Natural killer cell (primary cell): ENCODE results near the gene PTMS. TPM values are rescaled to one million over a fixed set of nuclear protein-coding genes. Genes with fewer than 3 reads are reported as not detected.
A peak's percentile ranks its signal among the peaks of the same experiment; 100 is the strongest.
"Not testable (repeated sequence)": the region's sequence is repeated elsewhere in the genome, so short reads cannot be mapped to it uniquely, and the experiment has no call there.

Experiments
- ATAC-seq, 3 donors: fragments of 150-1000 bp in 2 of 3; fragments of 200-7000 bp in 1 of 3; cut with Tn5 transposase; 1 replicate in 1 of 3; 2 replicates in 2 of 3; pipeline ENCODE4 v1.10.0; 2021; ENCODE audit warnings: mild to moderate bottlenecking in 2 of 3, moderate library complexity in 2 of 3
- DNase-seq, 2 donors: peaks; one replicate each; pipeline versions ENCODE4 v3.0.0 to v3.0.0-alpha.2; 2013 to 2021; ENCODE audit warnings: mixed read lengths in 1 of 2
- H3K27ac ChIP-seq: one replicate; pipeline ENCODE4 v1.5.1; 2013; ENCODE audit warnings: mild to moderate bottlenecking, low read length
- H3K27me3 ChIP-seq: one replicate; pipeline ENCODE4 v1.6.1; 2013; ENCODE audit warnings: low read length; ENCODE audit not compliant: control insufficient read depth, insufficient read depth
- H3K36me3 ChIP-seq: one replicate; pipeline ENCODE4 v1.6.1; 2013; ENCODE audit warnings: low read length; ENCODE audit not compliant: control insufficient read depth, insufficient read depth
- H3K4me1 ChIP-seq: one replicate; pipeline ENCODE4 v1.6.1; 2013; ENCODE audit warnings: low read length; ENCODE audit not compliant: control insufficient read depth, insufficient read depth
- H3K4me3 ChIP-seq: one replicate; pipeline ENCODE4 v1.5.1; 2013; ENCODE audit warnings: low read length
- H3K9me3 ChIP-seq: one replicate; pipeline ENCODE4 v1.6.1; 2013; ENCODE audit warnings: low read length; ENCODE audit not compliant: control insufficient read depth, insufficient read depth
- H3K27ac Mint-ChIP-seq, 2 donors: one replicate each; pipeline ENCODE4 v1.8.0; 2022; ENCODE audit warnings: mild to moderate bottlenecking in 2 of 2, mixed read lengths in 2 of 2, moderate library complexity in 1 of 2
- H3K27me3 Mint-ChIP-seq, 2 donors: one replicate each; pipeline ENCODE4 v1.8.0; 2022; ENCODE audit warnings: low read depth in 2 of 2, mixed read lengths in 2 of 2
- H3K36me3 Mint-ChIP-seq: one replicate; pipeline ENCODE4 v1.8.0; 2022; ENCODE audit warnings: mixed read lengths
- H3K4me1 Mint-ChIP-seq, 2 donors: one replicate each; pipeline ENCODE4 v1.8.0; 2022; ENCODE audit warnings: mixed read lengths in 2 of 2
- H3K4me3 Mint-ChIP-seq: one replicate; pipeline ENCODE4 v1.8.0; 2022; ENCODE audit warnings: mild to moderate bottlenecking, moderate library complexity, mixed read lengths
- H3K9me3 Mint-ChIP-seq, 2 donors: one replicate each; pipeline ENCODE4 v1.8.0; 2022; ENCODE audit warnings: mixed read lengths in 2 of 2
- CTCF ChIP-seq: fragments of 200-600 bp; IDR thresholded peaks from one replicate; pipeline ENCODE4 v1.8.0; 2022; ENCODE audit warnings: antibody characterized with exemption
- WGBS: methylation state at CpG from one replicate; pipeline ENCODE4 v1.1.7; 2013; ENCODE audit warnings: missing lambda C conversion rate; ENCODE audit not compliant: insufficient coverage; 5-methylcytosine and 5-hydroxymethylcytosine counted together
- intact Hi-C: fragments of 100-400 bp; cut with micrococcal nuclease; formaldehyde crosslinking; loops from one replicate; pipeline ENCODE4 v1.14.2; 2022
- total RNA-seq, 4 donors: library from RNA; stranded (reverse); fragments of 120-200 nt in 1 of 4; gene quantifications; one replicate each; pipeline versions ENCODE4 v1.2.3 to v1.2.4, GENCODE V29; 2013 to 2022

The PTMS gene
- total RNA-seq, 3 donors from 2014 or later (not counting 1 experiment from before 2014, with no cell fraction given), result 2.3 to 33.2 (median 2.8) TPM

GRCh38 chr12:6735448-6736191 lies 30.5 kb upstream of the PTMS start:
- peak; percentile 70 to 78 (median 75) for ATAC-seq
- peak in 1 of 2 donors; percentile 60 for DNase-seq
- peak; percentile 27 for TF ChIP-seq CTCF
- Mint-ChIP-seq H3K27ac (peak overlapping the region in 1 of 2 donors; percentile 11), H3K9me3 (no peaks in the 10 kb centered on the region), H3K4me3 (no peak overlapping the region), H3K4me1 (peaks cover 5 to 10% of the 10 kb centered on the region in 2 donors), H3K36me3 (no peaks in the 10 kb centered on the region), H3K27me3 (no peaks in the 10 kb centered on the region)
- H3K4me3 ChIP-seq, result no peak overlapping the region
- H3K27me3 ChIP-seq, result no peaks in the 10 kb centered on the region
- 57% methylated on average over 8 of the region's 8 CpGs for WGBS
- H3K36me3 ChIP-seq, result peaks cover 21% of the 10 kb centered on the region
- no peaks in the 10 kb centered on the region for H3K4me1 ChIP-seq
- H3K9me3 ChIP-seq, result no peaks in the 10 kb centered on the region
- H3K27ac ChIP-seq, result no peak overlapping the region
- intact Hi-C loops, result no loop called here

GRCh38 chr12:6736754-6737153 lies 29.4 kb upstream of the PTMS start:
- DNase-seq (no peak), ATAC-seq (no peak)
- peaks cover 10% of the 10 kb centered on the region for H3K36me3 ChIP-seq
- intact Hi-C loops, result no loop called here
- H3K27me3 ChIP-seq, result no peaks in the 10 kb centered on the region
- Mint-ChIP-seq H3K9me3 (no peaks in the 10 kb centered on the region), H3K27ac (no peak overlapping the region), H3K36me3 (no peaks in the 10 kb centered on the region), H3K4me3 (no peak overlapping the region), H3K27me3 (no peaks in the 10 kb centered on the region), H3K4me1 (peaks cover 5 to 10% of the 10 kb centered on the region in 2 donors)
- H3K9me3 ChIP-seq, result no peaks in the 10 kb centered on the region
- no peak overlapping the region for H3K27ac ChIP-seq
- no peak for TF ChIP-seq CTCF
- WGBS, result 94% methylated on average over 3 of the region's 5 CpGs
- H3K4me1 ChIP-seq, result no peaks in the 10 kb centered on the region
- H3K4me3 ChIP-seq, result no peak overlapping the region

- H3K9me3 Mint-ChIP-seq, H3K4me3 Mint-ChIP-seq, H3K4me3 ChIP-seq, H3K27ac Mint-ChIP-seq, H3K27ac ChIP-seq, ATAC-seq, intact Hi-C loops, H3K36me3 Mint-ChIP-seq, H3K9me3 ChIP-seq, H3K36me3 ChIP-seq, H3K4me1 Mint-ChIP-seq, H3K27me3 ChIP-seq, DNase-seq, H3K27me3 Mint-ChIP-seq: not testable (repeated sequence)
- H3K4me1 ChIP-seq, result peaks cover 15% of the 10 kb centered on the region
- 96% methylated on average over 9 of the region's 12 CpGs for WGBS
These were observed 24.1 kb upstream of the PTMS start for GRCh38 chr12:6742080-6742479.

- no peaks in the 10 kb centered on the region for H3K27me3 ChIP-seq
- H3K9me3 ChIP-seq, result no peaks in the 10 kb centered on the region
- Mint-ChIP-seq H3K27me3 (no peaks in the 10 kb centered on the region), H3K4me1 (peaks cover 0 to 11% of the 10 kb centered on the region in 2 donors), H3K27ac (no peak overlapping the region), H3K36me3 (peaks cover 7% of the 10 kb centered on the region), H3K4me3 (no peak overlapping the region), H3K9me3 (no peaks in the 10 kb centered on the region)
- DNase-seq (no peak), ATAC-seq (no peak)
- no peak for TF ChIP-seq CTCF
- H3K4me1 ChIP-seq, result peaks cover 15% of the 10 kb centered on the region
- no peak overlapping the region for H3K4me3 ChIP-seq
- H3K27ac ChIP-seq, result no peak overlapping the region
- H3K36me3 ChIP-seq, result peaks cover 15% of the 10 kb centered on the region
- intact Hi-C loops, result no loop called here
- 83% methylated on average over 3 of the region's 3 CpGs for WGBS
These were observed 23.3 kb upstream of the PTMS start for GRCh38 chr12:6742834-6743233.

- H3K9me3 ChIP-seq, intact Hi-C loops, H3K27me3 ChIP-seq, ATAC-seq, H3K9me3 Mint-ChIP-seq, DNase-seq, H3K4me3 Mint-ChIP-seq, H3K27me3 Mint-ChIP-seq, H3K4me3 ChIP-seq, H3K27ac ChIP-seq, H3K27ac Mint-ChIP-seq: not testable (repeated sequence)
- peaks cover 15% of the 10 kb centered on the region for H3K4me1 ChIP-seq
- peaks cover 0 to 11% of the 10 kb centered on the region in 2 donors for H3K4me1 Mint-ChIP-seq
- peaks cover 12% of the 10 kb centered on the region for H3K36me3 Mint-ChIP-seq
- 62% methylated on average over 5 of the region's 7 CpGs for WGBS
- H3K36me3 ChIP-seq, result peaks cover 19% of the 10 kb centered on the region
These were observed 22.9 kb upstream of the PTMS start for GRCh38 chr12:6743300-6743699.
